GM12878 (cell line): ENCODE data around the gene MARK4. TPM values are rescaled to one million over a fixed set of nuclear protein-coding genes. Genes with fewer than 3 reads are reported as not detected.
"Not testable (repeated sequence)": the region's sequence is repeated elsewhere in the genome, so short reads cannot be mapped to it uniquely, and the experiment has no call there.

Source experiments
- ATAC-seq: fragments of 200-7000 bp; cut with Tn5 transposase; 3 replicates; pipeline ENCODE4 v1.9.1; 2020; ENCODE audit warnings: mild to moderate bottlenecking, moderate library complexity
- BruUV-seq: library from RNA; stranded (reverse); fragments of 400-500 nt; replicated peaks from 2 replicates; lab custom pipeline; 2021; lab: Mats Ljungman, UMichigan
- CTCF ChIA-PET: fragments of 300-600 bp; sonication (Branson Sonifier 250); formaldehyde crosslinking; extraction: SDS; loops from one replicate; lab custom pipeline; 2021; ENCODE audit warnings: inconsistent platforms; lab: Yijun Ruan, JAX
- POLR2A ChIA-PET: fragments of 350-600 bp; formaldehyde crosslinking; extraction: SDS; loops from one replicate; lab custom pipeline; 2021; ENCODE audit warnings: inconsistent platforms; lab: Charles Lee
- RAD21 ChIA-PET: fragments of 300-600 bp; sonication (Branson Sonifier 250); formaldehyde crosslinking; loops from one replicate; lab custom pipeline; 2023; ENCODE audit warnings: antibody characterized with exemption; ENCODE audit not compliant: unreplicated experiment; lab: Charles Lee
- SMC1A ChIA-PET: fragments of 300-600 bp; sonication (Branson Sonifier 250); formaldehyde crosslinking; loops from one replicate; lab custom pipeline; 2023; ENCODE audit not compliant: unreplicated experiment, uncharacterized antibody; lab: Charles Lee
- DNase-seq: peaks from one replicate; pipeline ENCODE4 v3.0.0-alpha.2; 2011; ENCODE audit warnings: low read depth, low spot score
- FAIRE-seq: peaks from 3 replicates; lab custom pipeline; 2011; peaks lifted over from hg19 to GRCh38; lab: Jason Lieb, UNC
- H2AFZ ChIP-seq: 2 replicates; pipeline ENCODE4 v1.6.0; 2011; ENCODE audit warnings: low read depth, low read length, control low read depth; ENCODE audit not compliant: control insufficient read depth
- H3K27ac ChIP-seq: 2 replicates; pipeline ENCODE4 v1.5.1; 2011; ENCODE audit warnings: control low read depth; ENCODE audit not compliant: control insufficient read depth, insufficient read depth
- H3K27me3 ChIP-seq, 2 experiments: replicated peaks in 1 of 2; 2 replicates each; pipeline versions ENCODE4 v1.6.0 to v1.6.1; 2011; ENCODE audit warnings: low read length in 1 of 2; ENCODE audit not compliant: control insufficient read depth in 2 of 2, insufficient read depth in 2 of 2
- H3K36me3 ChIP-seq, 2 experiments: 2 replicates each; pipeline ENCODE4 v1.5.1; 2011; ENCODE audit warnings: low read length in 1 of 2; ENCODE audit not compliant: control insufficient read depth in 2 of 2, insufficient read depth in 2 of 2
- H3K4me1 ChIP-seq: 2 replicates; pipeline ENCODE4 v1.6.1; 2011; ENCODE audit warnings: mild to moderate bottlenecking, low read length, moderate library complexity, mixed read lengths; ENCODE audit not compliant: control insufficient read depth, insufficient read depth
- H3K4me2 ChIP-seq: 2 replicates; pipeline ENCODE4 v1.6.0; 2011; ENCODE audit warnings: control low read depth; ENCODE audit not compliant: control insufficient read depth, insufficient read depth
- H3K4me3 ChIP-seq: fragments of 200-600 bp; sonication (generic); 2 replicates; pipeline ENCODE4 v1.5.1; 2016
- H3K79me2 ChIP-seq: 2 replicates; pipeline ENCODE4 v1.6.0; 2011; ENCODE audit warnings: low read length; ENCODE audit not compliant: control insufficient read depth, insufficient read depth
- H3K9ac ChIP-seq: 2 replicates; pipeline ENCODE4 v1.8.0; 2011; ENCODE audit warnings: low read length, control low read depth, mixed read lengths; ENCODE audit not compliant: control insufficient read depth, insufficient read depth
- H3K9me3 ChIP-seq: replicated peaks from 3 replicates; pipeline ENCODE4 v1.5.1; 2011; ENCODE audit warnings: mild to moderate bottlenecking, low read length; ENCODE audit not compliant: control insufficient read depth, insufficient read depth
- H4K20me1 ChIP-seq: 2 replicates; pipeline ENCODE4 v1.6.0; 2011; ENCODE audit not compliant: control insufficient read depth, insufficient read depth
- BMI1 ChIP-seq: fragments of 450-650 bp; IDR thresholded peaks from 2 replicates; pipeline ENCODE4 v1.6.1; 2016; ENCODE audit warnings: mild to moderate bottlenecking, moderate library complexity, borderline replicate concordance
- CEBPB ChIP-seq, 2 experiments: fragments of 150-350 bp in 1 of 2; IDR thresholded peaks; 2 replicates each; pipeline ENCODE4 v1.6.1; 2012 to 2014; ENCODE audit warnings: low read depth in 2 of 2, low read length in 2 of 2, borderline replicate concordance in 1 of 2, inconsistent platforms in 1 of 2
- IRF4 ChIP-seq: IDR thresholded peaks from 2 replicates; pipeline ENCODE4 v1.6.1; 2011; ENCODE audit warnings: low read depth, low read length
- NFIC ChIP-seq: IDR thresholded peaks from 2 replicates; pipeline ENCODE4 v1.6.1; 2012; ENCODE audit warnings: low read depth, mild to moderate bottlenecking, inconsistent platforms, low read length, moderate library complexity
- RFX5 ChIP-seq: IDR thresholded peaks from 2 replicates; pipeline ENCODE4 v1.6.1; 2011; ENCODE audit warnings: low read depth, low read length, improper control_type of control experiment
- STAT1 ChIP-seq: fragments of 450-650 bp; conservative IDR thresholded peaks from 2 replicates; pipeline ENCODE4 v1.6.1; 2014; ENCODE audit warnings: antibody characterized with exemption, mild to moderate bottlenecking
- ZSCAN29 ChIP-seq: fragments of 450-650 bp; IDR thresholded peaks from 2 replicates; pipeline ENCODE4 v1.6.1; 2017; ENCODE audit warnings: mild to moderate bottlenecking, moderate library complexity
- WGBS: methylation state at CpG from one replicate; pipeline ENCODE4 v1.1.6; 2016; ENCODE audit warnings: low lambda C conversion rate; ENCODE audit not compliant: insufficient replicate concordance, insufficient coverage; ENCODE audit errors: missing lambda C conversion rate; 5-methylcytosine and 5-hydroxymethylcytosine counted together
- in situ Hi-C: fragments of 300-500 bp; cut with MboI; formaldehyde crosslinking; loops from 9 replicates; pipeline ENCODE4 v1.14.3; 2018; ENCODE audit warnings: mixed read lengths
- intact Hi-C: fragments of 100-400 bp; cut with micrococcal nuclease; formaldehyde crosslinking; loops from one replicate; pipeline ENCODE4 v1.14.2; 2022; ENCODE audit not compliant: unreplicated experiment
- polyA plus RNA-seq, 11 experiments: library from polyadenylated mRNA; depleted of rRNA in 4 of 11; unstranded in 6 of 11; stranded (reverse) in 5 of 11; fragments of >200 nt; fragmentation: Nextera tagmentation in 4 of 11; fragmentation: Illumina TruSeq in 1 of 11; extraction: Ambion mirVana in 4 of 11; extraction: Trizol in 1 of 11; gene quantifications; 1 replicate in 1 of 11; 2 replicates in 10 of 11; pipeline versions ENCODE4 v1.2.1 to v1.2.3, GENCODE V29; 2011 to 2016; ENCODE audit warnings: inconsistent platforms in 2 of 11, missing spikeins in 2 of 11, low read depth in 1 of 11
- total RNA-seq, 4 experiments: library from RNA; depleted of rRNA in 3 of 4; stranded (reverse); fragments of >200 nt in 3 of 4; fragmentation: Illumina TruSeq in 1 of 4; extraction: Trizol in 1 of 4; gene quantifications; 2 replicates each; pipeline versions ENCODE4 v1.2.1 to v1.2.3, GENCODE V29; 2013 to 2021
- TF ChIP-seq, protein P1 (sequence below): fragments of 150-350 bp; IDR thresholded peaks from 2 replicates; pipeline ENCODE4 v1.6.1; 2016; ENCODE audit warnings: low read depth, low read length
- TF ChIP-seq, protein P2 (sequence below): IDR thresholded peaks from 2 replicates; pipeline ENCODE4 v1.6.1; 2012; ENCODE audit warnings: low read depth, low read length, improper control_type of control experiment
- TF ChIP-seq, protein P3 (sequence below): IDR thresholded peaks from 2 replicates; pipeline ENCODE4 v1.6.1; 2011; ENCODE audit warnings: low read depth, mild to moderate bottlenecking, low read length, moderate library complexity, borderline replicate concordance; ENCODE audit errors: extremely low read depth

MARK4 gene
- total and polyA plus RNA-seq, 10 of the 15 experiments (the other 5 are each of a cell fraction or from before 2014, with no cell fraction given): 0.66 to 24.3 (median 5.1) TPM

DNA sequence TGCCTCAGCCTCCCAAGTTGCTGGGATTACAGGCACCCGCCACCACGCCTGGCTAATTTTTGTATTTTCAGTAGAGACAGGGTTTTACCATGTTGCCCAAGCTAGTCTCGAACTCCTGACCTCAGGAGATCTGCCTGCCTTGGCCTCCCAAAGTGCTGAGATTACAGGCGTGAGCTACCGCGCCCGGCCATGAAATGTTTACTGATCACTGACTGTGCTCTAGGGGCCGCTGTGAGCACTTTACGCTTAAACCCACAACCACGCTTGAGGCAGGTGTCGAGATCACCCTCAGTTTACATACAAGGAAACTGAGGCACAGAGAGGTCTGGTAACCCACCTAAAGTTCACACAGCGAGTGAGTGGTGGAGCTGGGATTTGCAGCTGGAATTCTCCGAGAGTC is 18.9 kb downstream of the MARK4 start:
- H3K27ac ChIP-seq, FAIRE-seq, H3K4me3 ChIP-seq, H2AFZ ChIP-seq, ATAC-seq, H3K9me3 ChIP-seq, POLR2A ChIA-PET, H3K9ac ChIP-seq, CTCF ChIA-PET, H4K20me1 ChIP-seq, H3K36me3 ChIP-seq, H3K4me1 ChIP-seq, intact Hi-C loops, RAD21 ChIA-PET, H3K79me2 ChIP-seq, in situ Hi-C loops, DNase-seq, H3K4me2 ChIP-seq, SMC1A ChIA-PET, BruUV-seq, H3K27me3 ChIP-seq: not testable (repeated sequence)
- 97% methylated on average over 13 of the region's 13 CpGs for WGBS

DNA sequence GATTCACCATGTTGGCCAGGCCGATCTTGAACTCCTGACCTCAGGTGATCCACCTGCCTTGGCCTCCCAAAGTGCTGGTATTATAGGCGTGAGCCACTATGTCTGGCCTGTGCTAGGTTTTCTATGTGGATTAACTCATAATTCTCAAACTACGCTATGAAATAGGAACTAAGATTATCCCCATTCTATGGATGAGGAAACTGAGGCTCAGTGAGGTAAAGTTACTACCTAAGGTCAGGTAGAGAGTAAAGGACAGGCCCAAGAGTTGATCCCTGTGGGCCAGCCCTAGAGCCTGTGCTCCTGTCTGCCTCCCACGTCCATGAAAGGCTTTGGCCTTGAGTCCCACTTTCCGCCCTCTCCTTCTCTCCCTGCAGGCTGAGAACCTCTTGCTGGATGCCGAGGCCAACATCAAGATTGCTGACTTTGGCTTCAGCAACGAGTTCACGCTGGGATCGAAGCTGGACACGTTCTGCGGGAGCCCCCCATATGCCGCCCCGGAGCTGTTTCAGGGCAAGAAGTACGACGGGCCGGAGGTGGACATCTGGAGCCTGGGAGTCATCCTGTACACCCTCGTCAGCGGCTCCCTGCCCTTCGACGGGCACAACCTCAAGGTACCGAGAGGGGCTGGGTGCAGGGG is 20.1 kb downstream of the MARK4 start:
- CTCF ChIA-PET: interaction anchor here (0.5 kb wide), 1 partner anchor 208 kb away, joined by 3 read pairs; no protein-coding TSS in a partner anchor
- H3K79me2 ChIP-seq: no peaks in the 10 kb centered on the region
- intact Hi-C loops: no loop called here
- no peak overlapping the region for H3K4me2 ChIP-seq
- H3K4me1 ChIP-seq: no peaks in the 10 kb centered on the region
- in situ Hi-C loops: no loop called here
- no peak overlapping the region for H2AFZ ChIP-seq
- SMC1A ChIA-PET: no interaction called here
- no peak overlapping the region for H3K9ac ChIP-seq
- POLR2A ChIA-PET: no interaction called here
- RAD21 ChIA-PET: no interaction called here
- no peak overlapping the region for H3K27ac ChIP-seq
- H3K4me3 ChIP-seq: no peak overlapping the region
- DNase-seq: no peak
- no peak for FAIRE-seq
- 94% methylated on average over 21 of the region's 21 CpGs for WGBS
- H4K20me1 ChIP-seq: no peaks in the 10 kb centered on the region
- no peaks in the 10 kb centered on the region for H3K27me3 ChIP-seq
- no peaks in the 10 kb centered on the region for H3K9me3 ChIP-seq
- H3K36me3 ChIP-seq: peaks cover 0 to 1% of the 10 kb centered on the region in 2 experiments; a peak in 3 of 4 replicates
- no TSS peak for BruUV-seq
- no peak for ATAC-seq
- TF ChIP-seq NFIC: no peak
- TF ChIP-seq, protein P1, sequence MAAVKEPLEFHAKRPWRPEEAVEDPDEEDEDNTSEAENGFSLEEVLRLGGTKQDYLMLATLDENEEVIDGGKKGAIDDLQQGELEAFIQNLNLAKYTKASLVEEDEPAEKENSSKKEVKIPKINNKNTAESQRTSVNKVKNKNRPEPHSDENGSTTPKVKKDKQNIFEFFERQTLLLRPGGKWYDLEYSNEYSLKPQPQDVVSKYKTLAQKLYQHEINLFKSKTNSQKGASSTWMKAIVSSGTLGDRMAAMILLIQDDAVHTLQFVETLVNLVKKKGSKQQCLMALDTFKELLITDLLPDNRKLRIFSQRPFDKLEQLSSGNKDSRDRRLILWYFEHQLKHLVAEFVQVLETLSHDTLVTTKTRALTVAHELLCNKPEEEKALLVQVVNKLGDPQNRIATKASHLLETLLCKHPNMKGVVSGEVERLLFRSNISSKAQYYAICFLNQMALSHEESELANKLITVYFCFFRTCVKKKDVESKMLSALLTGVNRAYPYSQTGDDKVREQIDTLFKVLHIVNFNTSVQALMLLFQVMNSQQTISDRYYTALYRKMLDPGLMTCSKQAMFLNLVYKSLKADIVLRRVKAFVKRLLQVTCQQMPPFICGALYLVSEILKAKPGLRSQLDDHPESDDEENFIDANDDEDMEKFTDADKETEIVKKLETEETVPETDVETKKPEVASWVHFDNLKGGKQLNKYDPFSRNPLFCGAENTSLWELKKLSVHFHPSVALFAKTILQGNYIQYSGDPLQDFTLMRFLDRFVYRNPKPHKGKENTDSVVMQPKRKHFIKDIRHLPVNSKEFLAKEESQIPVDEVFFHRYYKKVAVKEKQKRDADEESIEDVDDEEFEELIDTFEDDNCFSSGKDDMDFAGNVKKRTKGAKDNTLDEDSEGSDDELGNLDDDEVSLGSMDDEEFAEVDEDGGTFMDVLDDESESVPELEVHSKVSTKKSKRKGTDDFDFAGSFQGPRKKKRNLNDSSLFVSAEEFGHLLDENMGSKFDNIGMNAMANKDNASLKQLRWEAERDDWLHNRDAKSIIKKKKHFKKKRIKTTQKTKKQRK: no peak
- no peak for TF ChIP-seq RFX5
- TF ChIP-seq, protein P2, sequence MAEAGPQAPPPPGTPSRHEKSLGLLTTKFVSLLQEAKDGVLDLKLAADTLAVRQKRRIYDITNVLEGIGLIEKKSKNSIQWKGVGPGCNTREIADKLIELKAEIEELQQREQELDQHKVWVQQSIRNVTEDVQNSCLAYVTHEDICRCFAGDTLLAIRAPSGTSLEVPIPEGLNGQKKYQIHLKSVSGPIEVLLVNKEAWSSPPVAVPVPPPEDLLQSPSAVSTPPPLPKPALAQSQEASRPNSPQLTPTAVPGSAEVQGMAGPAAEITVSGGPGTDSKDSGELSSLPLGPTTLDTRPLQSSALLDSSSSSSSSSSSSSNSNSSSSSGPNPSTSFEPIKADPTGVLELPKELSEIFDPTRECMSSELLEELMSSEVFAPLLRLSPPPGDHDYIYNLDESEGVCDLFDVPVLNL: no peak
- no peak for TF ChIP-seq BMI1
- no peak for TF ChIP-seq CEBPB (IDR thresholded peaks at IDR 0.05; ENCODE audit: borderline replicate concordance in 1 of 2, low read depth in 2 of 2, low read length in 2 of 2)
- no peak for TF ChIP-seq ZSCAN29
- no peak for TF ChIP-seq IRF4
- TF ChIP-seq, protein P3, sequence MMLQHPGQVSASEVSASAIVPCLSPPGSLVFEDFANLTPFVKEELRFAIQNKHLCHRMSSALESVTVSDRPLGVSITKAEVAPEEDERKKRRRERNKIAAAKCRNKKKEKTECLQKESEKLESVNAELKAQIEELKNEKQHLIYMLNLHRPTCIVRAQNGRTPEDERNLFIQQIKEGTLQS: no peak
- no peak for TF ChIP-seq STAT1
